SK-N-MC (cell line): ENCODE measurements around the gene CNTFR.

Experiments used
- DNase-seq: peaks from one replicate; pipeline ENCODE4 v3.0.0-alpha.2; 2011; ENCODE audit warnings: low read depth, low spot score
- H3K27ac ChIP-seq: fragments of 200-600 bp; sonication (generic); 2 replicates; pipeline ENCODE4 v1.5.1; 2016; ENCODE audit warnings: mixed run types
- H3K36me3 ChIP-seq: fragments of 200-600 bp; sonication (generic); 2 replicates; pipeline ENCODE4 v1.6.1; 2017; ENCODE audit warnings: antibody characterized with exemption, low read length, mixed read lengths; ENCODE audit not compliant: insufficient read depth
- H3K4me3 ChIP-seq: fragments of 200-600 bp; sonication (generic); 2 replicates; pipeline ENCODE4 v1.5.1; 2016
- H3K9ac ChIP-seq: fragments of 200-600 bp; sonication (generic); 2 replicates; pipeline ENCODE4 v1.8.0; 2017; ENCODE audit warnings: mixed run types, mixed read lengths; ENCODE audit not compliant: insufficient read length
- H3K9me3 ChIP-seq: fragments of 200-600 bp; sonication (generic); 2 replicates; pipeline ENCODE4 v1.6.1; 2017; ENCODE audit warnings: low read depth, mild to moderate bottlenecking, antibody characterized with exemption, low read length, moderate library complexity, mixed read lengths
- EZH2 ChIP-seq: fragments of 200-600 bp; sonication (generic); IDR thresholded peaks from one replicate; pipeline ENCODE4 v1.6.1; 2017; ENCODE audit warnings: antibody characterized with exemption
- FOXP2 ChIP-seq: optimal IDR thresholded peaks from 2 replicates; pipeline ENCODE3; 2011; ENCODE audit warnings: mild to moderate bottlenecking, moderate library complexity; ENCODE audit not compliant: insufficient read depth; ENCODE audit errors: extremely low read length, control extremely low read depth
- POLR2AphosphoS5 ChIP-seq: IDR thresholded peaks from 2 replicates; pipeline ENCODE4 v1.6.1; 2012; ENCODE audit warnings: mild to moderate bottlenecking, low read depth, low read length, borderline replicate concordance

CNTFR gene

GRCh38 chr9:34594177-34594576 is 4.7 kb upstream of the CNTFR start:
- no peaks in the 10 kb centered on the region for H3K9me3 ChIP-seq
- TF ChIP-seq EZH2 (no peak), FOXP2 (no peak), POLR2AphosphoS5 (no peak)
- H3K36me3 ChIP-seq = no peaks in the 10 kb centered on the region
- H3K9ac ChIP-seq = no peak overlapping the region
- no peak for DNase-seq
- H3K27ac ChIP-seq = no peak overlapping the region
- H3K4me3 ChIP-seq = no peak overlapping the region

- Histone ChIP-seq H3K27ac (no peak overlapping the region), H3K9me3 (no peaks in the 10 kb centered on the region), H3K4me3 (no peak overlapping the region), H3K9ac (no peak overlapping the region), H3K36me3 (no peaks in the 10 kb centered on the region)
- no peak for DNase-seq
- TF ChIP-seq FOXP2 = no peak
- no peak for TF ChIP-seq POLR2AphosphoS5
- no peak for TF ChIP-seq EZH2
Observed at GRCh38 chr9:34592895-34593601, 3.5 kb upstream of the CNTFR start.

- no peak overlapping the region for H3K9ac ChIP-seq
- H3K4me3 ChIP-seq = peak overlapping the region; percentile 73; the same call in 1 of the 2 replicates
- DNase-seq = no peak
- H3K36me3 ChIP-seq = no peaks in the 10 kb centered on the region
- H3K9me3 ChIP-seq = no peaks in the 10 kb centered on the region
- H3K27ac ChIP-seq = no peak overlapping the region
- TF ChIP-seq EZH2 (no peak), FOXP2 (no peak), POLR2AphosphoS5 (no peak)
Observed at GRCh38 chr9:34591917-34592866, 2.7 kb upstream of the CNTFR start.

GRCh38 chr9:34591248-34591916 is 1.9 kb upstream of the CNTFR start:
- DNase-seq = no peak
- TF ChIP-seq POLR2AphosphoS5 (no peak), EZH2 (no peak), FOXP2 (no peak)
- peak overlapping the region; percentile 73 for H3K4me3 ChIP-seq
- H3K27ac ChIP-seq = no peak overlapping the region
- H3K9ac ChIP-seq = no peak overlapping the region
- H3K9me3 ChIP-seq = no peaks in the 10 kb centered on the region
- no peaks in the 10 kb centered on the region for H3K36me3 ChIP-seq

- TF ChIP-seq POLR2AphosphoS5 (no peak), FOXP2 (no peak), EZH2 (no peak)
- DNase-seq = no peak
- H3K27ac ChIP-seq = no peak overlapping the region
- H3K9ac ChIP-seq = peak overlapping the region; percentile 53
- H3K4me3 ChIP-seq = peak overlapping the region; percentile 82
- no peaks in the 10 kb centered on the region for H3K36me3 ChIP-seq
- H3K9me3 ChIP-seq = no peaks in the 10 kb centered on the region
Observed at GRCh38 chr9:34590381-34591247, 1.1 kb upstream of the CNTFR start.

GRCh38 chr9:34588671-34589635 is 571 bp downstream of the CNTFR start:
- H3K9me3 ChIP-seq = no peaks in the 10 kb centered on the region
- H3K4me3 ChIP-seq = peak overlapping the region; percentile 82
- H3K27ac ChIP-seq = no peak overlapping the region
- H3K36me3 ChIP-seq = no peaks in the 10 kb centered on the region
- H3K9ac ChIP-seq = no peak overlapping the region
- no peak for DNase-seq
- no peak for TF ChIP-seq FOXP2
- no peak for TF ChIP-seq EZH2
- no peak for TF ChIP-seq POLR2AphosphoS5
